Fibroblast of skin of left biceps (primary cell): ENCODE results near the gene BCO1.
A peak's percentile ranks its signal among the peaks of the same experiment; 100 is the strongest.

ENCODE experiments used
- DNase-seq, 2 experiments: peaks; one replicate each; pipeline ENCODE4 v3.0.0-alpha.2; 2013; ENCODE audit warnings: low read depth in 2 of 2

The BCO1 gene

GRCh38 chr16:81275795-81276194 lies 37.3 kb downstream of the BCO1 start:
- DNase-seq: no peak

GRCh38 chr16:81276323-81276722 lies 37.8 kb downstream of the BCO1 start:
- no peak for DNase-seq

GRCh38 chr16:81277541-81278080 lies 39.1 kb downstream of the BCO1 start:
- DNase-seq: no peak

GRCh38 chr16:81278526-81278925 lies 40.0 kb downstream of the BCO1 start:
- no peak for DNase-seq

GRCh38 chr16:81279392-81279791 lies 40.9 kb downstream of the BCO1 start:
- peak; percentile 2 to 9 for DNase-seq

GRCh38 chr16:81280393-81280792 lies 41.9 kb downstream of the BCO1 start:
- no peak for DNase-seq

- no peak for DNase-seq
Measured at GRCh38 chr16:81283044-81283443, 44.6 kb downstream of the BCO1 start.

GRCh38 chr16:81284995-81285600 lies 46.6 kb downstream of the BCO1 start:
- DNase-seq: no peak

- DNase-seq: no peak
Measured at GRCh38 chr16:81286190-81286589, 47.7 kb downstream of the BCO1 start.

GRCh38 chr16:81291117-81291516 lies 52.6 kb downstream of the BCO1 start:
- DNase-seq: no peak

GRCh38 chr16:81292936-81293335 lies 54.4 kb downstream of the BCO1 start:
- DNase-seq: no peak

- no peak for DNase-seq
Measured at GRCh38 chr16:81293909-81294802, 55.7 kb downstream of the BCO1 start.

- no peak for DNase-seq
Measured at GRCh38 chr16:81296631-81297030, 58.1 kb downstream of the BCO1 start.

- no peak for DNase-seq
Measured at GRCh38 chr16:81307770-81308169, 69.3 kb downstream of the BCO1 start.

- DNase-seq: no peak
Measured at GRCh38 chr16:81310045-81310644, 71.7 kb downstream of the BCO1 start.

GRCh38 chr16:81311762-81312161 lies 73.3 kb downstream of the BCO1 start:
- DNase-seq: no peak

GRCh38 chr16:81313701-81314602 lies 75.5 kb downstream of the BCO1 start:
- no peak for DNase-seq

GRCh38 chr16:81314603-81315270 lies 76.2 kb downstream of the BCO1 start, which contains the start of gene GAN:
GAN (plus strand) TSS chr16:81314962; CDS start chr16:81315114, 152 bp downstream.
- peak; percentile 83 to 84 for DNase-seq

- no peak for DNase-seq
Measured at GRCh38 chr16:81315271-81316175, 77.0 kb downstream of the BCO1 start.

GRCh38 chr16:81316176-81316496 lies 77.6 kb downstream of the BCO1 start:
- DNase-seq: no peak
